Endometrial microvascular endothelial cells (primary cell): ENCODE measurements around the gene SPARC. TPM values are rescaled to one million over a fixed set of nuclear protein-coding genes. Genes with fewer than 3 reads are reported as not detected.
"Not testable (repeated sequence)": the region's sequence is repeated elsewhere in the genome, so short reads cannot be mapped to it uniquely, and the experiment has no call there.

Experiments used
- in situ Hi-C: cut with HindIII; loops from 2 replicates; pipeline ENCODE4 v1.10.0; 2017; ENCODE audit warnings: low sequenced_read_pairs, low pct_unique_long_range_greater_than_20kb; ENCODE audit errors: inconsistent ontology term
- total RNA-seq: library from RNA; depleted of rRNA; stranded (reverse); fragments of >200 nt; gene quantifications from one replicate; pipeline ENCODE4 v1.2.3, GENCODE V29; 2015; ENCODE audit errors: inconsistent ontology term

SPARC gene
- total RNA-seq, result 1,193 TPM

GRCh38 chr5:151686674-151687407, at the start of gene SPARC:
Gene SPARC (minus strand): TSS chr5:151686915. CDS start chr5:151676188, 10,727 bp downstream.
- in situ Hi-C loops, result no loop called here

- in situ Hi-C loops, result no loop called here
Measured at GRCh38 chr5:151735646-151736045, 48.9 kb upstream of the SPARC start.

- in situ Hi-C loops, result no loop called here
Measured at GRCh38 chr5:151734064-151734408, 47.3 kb upstream of the SPARC start.

DNA sequence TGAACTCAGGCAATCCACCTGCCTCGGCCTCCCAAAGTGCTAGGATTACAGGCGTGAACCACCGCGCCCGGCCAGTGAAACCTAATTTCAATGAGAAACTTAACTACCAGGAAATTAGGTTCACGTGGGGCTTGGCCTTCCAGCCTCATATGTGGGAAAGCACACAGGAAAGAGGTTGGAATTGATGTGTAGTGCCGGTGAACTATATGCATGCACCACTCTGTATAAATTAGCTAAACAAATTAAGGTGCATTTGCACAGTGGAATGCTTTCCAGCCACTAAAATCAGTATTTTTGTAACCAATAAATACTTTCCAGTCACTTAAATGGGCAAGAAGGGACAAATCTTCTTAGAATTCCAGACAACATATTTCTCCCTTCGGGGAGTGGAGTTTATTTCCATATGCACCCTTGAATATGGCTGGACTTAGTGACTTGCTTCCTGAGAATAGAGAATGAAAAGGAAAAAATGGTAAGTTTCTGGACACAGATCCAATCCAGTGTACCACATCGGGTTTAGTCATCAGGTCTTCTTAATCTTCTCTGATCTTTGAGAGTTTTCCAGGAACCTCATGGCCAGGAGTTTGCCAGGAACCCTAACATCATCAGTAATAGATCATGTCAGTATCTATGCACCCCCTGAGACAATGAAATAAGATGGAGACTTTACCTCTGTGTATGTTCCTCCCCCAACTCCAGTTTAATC, 46.8 kb upstream of the SPARC start:
- in situ Hi-C loops, result no loop called here

DNA sequence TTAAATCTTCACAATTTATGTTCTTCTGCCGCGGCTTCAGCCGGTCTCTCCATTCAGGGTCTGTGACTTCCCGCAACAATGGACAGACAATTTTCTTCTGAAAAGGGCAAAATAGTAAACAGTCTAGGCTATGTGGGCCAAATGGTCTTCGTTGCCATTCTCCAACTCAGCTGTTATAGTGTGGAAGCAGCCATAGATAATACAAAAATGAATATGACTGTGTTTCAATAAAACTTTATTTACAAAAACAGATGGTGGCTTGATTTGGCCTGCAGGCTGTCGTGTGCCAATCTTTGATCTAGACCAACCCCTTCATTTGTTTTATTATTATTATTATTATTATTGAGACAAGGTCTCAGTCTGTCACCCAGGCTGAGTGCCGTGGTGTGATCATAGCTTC, 43.7 kb upstream of the SPARC start:
- in situ Hi-C loops, result no loop called here

GRCh38 chr5:151729597-151729996, 42.9 kb upstream of the SPARC start:
- in situ Hi-C loops, result not testable (repeated sequence)

- in situ Hi-C loops, result no loop called here
Measured at GRCh38 chr5:151724360-151724759, 37.6 kb upstream of the SPARC start.

- in situ Hi-C loops, result no loop called here
Measured at GRCh38 chr5:151722546-151722945, 35.8 kb upstream of the SPARC start.

DNA sequence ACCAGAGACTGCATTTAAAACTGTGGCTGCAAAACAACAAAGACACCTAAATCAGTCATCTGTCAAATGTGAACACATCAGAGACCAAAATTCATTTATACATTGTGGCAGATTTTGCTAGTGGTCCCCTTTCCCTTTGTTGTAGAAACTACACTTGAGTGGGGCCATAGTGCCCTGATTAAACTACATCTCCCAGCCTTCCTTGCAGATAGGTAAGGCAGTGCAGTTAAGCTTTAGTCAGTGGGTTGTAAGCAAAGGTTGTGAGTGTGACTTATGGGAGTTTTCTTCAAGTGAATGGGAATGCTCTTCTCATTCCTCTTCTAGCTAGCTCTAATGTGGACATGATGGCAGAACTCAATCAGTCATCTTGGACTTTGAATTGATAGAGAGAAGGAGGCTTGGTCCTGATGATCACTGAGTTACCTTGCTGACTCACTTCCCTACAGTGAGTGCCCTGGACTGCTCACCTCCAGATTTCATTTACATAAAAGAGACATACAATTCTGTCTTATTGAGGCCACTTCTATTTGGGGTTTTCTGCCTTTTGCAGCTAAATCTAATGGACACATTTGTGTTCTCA, 35.2 kb upstream of the SPARC start:
- in situ Hi-C loops, result no loop called here

GRCh38 chr5:151721087-151721646, 34.5 kb upstream of the SPARC start:
- in situ Hi-C loops, result no loop called here

DNA sequence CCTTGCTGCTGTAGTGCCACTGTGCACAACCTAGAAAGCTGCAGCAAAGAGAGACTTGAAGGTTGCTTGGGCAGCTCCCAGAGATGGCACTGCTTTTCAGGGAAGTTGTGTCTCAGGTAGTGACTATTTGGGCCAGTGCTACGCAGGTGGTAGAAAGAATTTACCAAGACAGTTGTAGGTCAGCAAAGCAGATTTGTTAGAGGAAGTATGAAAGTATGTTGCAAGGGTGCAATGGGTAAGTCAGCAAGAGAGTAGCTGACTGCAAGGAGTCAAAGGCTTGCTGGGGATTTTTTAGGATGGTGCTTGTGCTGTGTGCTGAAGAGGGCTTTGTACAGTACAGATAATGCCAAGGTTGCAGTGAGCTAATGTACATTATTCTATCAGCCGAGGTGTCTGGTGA, 33.5 kb upstream of the SPARC start:
- in situ Hi-C loops, result no loop called here

DNA sequence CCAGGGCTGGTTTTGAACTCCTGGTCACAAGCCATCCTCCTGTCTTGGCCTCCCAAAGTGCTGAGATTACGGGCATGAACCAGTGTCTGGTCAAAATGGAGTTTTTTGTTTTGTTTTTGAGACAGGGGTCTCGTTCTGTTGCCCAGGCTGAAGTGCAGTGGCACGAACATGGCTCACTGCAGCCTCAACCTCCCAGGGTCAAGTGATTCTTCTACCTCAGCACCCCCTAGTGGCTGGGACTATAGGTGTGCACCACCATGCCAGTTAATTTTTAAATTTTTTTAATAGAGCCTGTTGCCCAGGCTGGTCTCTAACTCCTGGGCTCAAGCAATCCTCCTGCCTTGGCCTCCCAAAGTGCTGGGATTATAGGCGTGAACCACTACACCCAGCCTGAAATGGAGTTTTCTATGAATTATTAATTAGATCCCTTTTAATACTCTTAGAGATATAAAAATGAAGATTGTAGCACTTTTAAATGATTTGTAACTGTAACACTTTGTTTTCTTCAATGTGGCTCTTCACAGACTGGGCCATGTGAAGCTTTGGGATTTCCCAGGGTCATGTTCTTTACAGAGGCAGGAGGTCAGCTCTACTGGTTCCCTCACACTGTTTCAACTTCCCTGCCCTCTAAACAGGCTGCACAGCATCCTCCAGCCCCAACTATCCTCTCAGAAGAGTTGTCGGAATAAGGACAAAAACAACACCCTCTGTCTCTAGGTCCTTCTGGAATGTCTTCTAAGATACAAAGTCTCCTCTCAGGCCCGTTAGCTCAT, 32.7 kb upstream of the SPARC start:
- in situ Hi-C loops, result no loop called here

GRCh38 chr5:151718646-151719045, 31.9 kb upstream of the SPARC start:
- in situ Hi-C loops, result no loop called here

DNA sequence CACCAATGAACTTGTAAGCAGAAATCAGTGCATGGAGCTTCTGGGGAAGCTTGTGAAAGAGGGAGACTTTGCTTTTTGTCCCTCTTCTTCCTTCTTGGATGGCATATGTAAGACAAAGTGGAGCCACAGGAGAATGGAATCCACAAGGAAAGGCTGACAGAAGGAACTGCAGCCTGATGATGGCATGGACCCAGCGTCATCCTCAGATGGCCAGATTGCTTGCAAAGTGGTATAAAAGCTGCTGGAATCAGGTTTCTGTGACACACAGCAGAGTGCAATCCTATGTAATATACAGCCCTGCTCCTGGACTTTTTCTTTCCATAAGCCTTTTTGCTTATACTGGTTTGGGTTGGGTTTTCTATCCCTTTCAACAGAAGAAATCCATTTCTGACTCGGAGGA, 31.4 kb upstream of the SPARC start:
- in situ Hi-C loops, result no loop called here

GRCh38 chr5:151717416-151717815, 30.7 kb upstream of the SPARC start:
- in situ Hi-C loops, result no loop called here

DNA sequence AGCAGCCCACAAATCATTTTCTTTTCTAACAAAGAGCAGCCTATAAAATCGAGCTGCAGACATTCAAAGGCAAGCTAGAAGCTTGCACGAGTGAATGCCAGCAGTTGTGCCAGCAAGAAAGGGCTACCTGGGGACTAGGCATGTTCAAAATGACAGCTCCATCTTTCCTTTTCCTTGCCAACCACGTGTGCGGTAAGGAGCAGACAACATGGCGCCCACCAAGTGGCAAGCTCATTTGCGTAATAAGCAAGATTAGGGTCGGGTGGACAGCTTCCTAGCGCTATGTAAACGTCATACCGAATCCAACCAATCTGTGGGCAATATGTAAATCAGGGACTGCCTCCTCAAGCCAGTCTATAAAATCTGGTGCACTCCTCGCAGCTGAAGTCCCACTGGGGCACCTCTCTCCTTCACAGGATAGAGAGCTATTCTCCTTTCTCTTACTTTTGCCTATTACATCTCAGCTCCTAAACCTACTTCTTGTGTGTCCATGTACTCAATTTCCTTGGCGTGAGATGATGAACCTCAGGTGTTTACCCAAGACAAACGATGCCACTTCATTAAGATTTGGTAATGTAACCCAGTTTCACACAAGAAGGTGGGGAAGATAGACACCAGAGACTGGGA, 22.5 kb upstream of the SPARC start:
- in situ Hi-C loops, result no loop called here

GRCh38 chr5:151708126-151708525, 21.4 kb upstream of the SPARC start:
- in situ Hi-C loops, result no loop called here

DNA sequence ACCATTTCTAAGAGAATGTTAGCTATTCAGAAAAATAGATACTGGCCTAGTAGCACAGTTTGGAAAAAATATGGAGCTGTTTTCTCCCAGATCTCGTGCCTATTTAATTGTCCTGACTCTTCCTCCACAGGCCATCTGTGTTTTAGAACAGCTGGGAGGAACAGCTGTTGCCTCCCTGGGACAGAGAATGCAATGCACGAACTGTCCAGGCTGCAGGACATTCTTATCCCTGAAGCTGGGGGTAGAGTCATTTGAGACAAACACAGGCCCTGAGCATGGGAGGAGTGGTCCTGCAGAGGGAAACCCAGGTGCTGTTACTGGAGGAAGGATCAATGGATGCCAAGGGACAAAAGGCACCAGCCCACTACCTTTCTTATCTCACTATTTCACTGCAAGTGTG, 20.9 kb upstream of the SPARC start:
- in situ Hi-C loops, result no loop called here

GRCh38 chr5:151706906-151707305, 20.2 kb upstream of the SPARC start:
- in situ Hi-C loops, result no loop called here
